Measurements from ENCODE around the gene CNTLN. TPM values are rescaled to one million over a fixed set of nuclear protein-coding genes. Genes with fewer than 3 reads are reported as not detected.
"Not testable (repeated sequence)": the region's sequence is repeated elsewhere in the genome, so short reads cannot be mapped to it uniquely, and the experiment has no call there.

The CNTLN gene
- total RNA-seq, 1 experiment from 2014 or later, result 5.6 TPM

GRCh38 chr9:17509151-17509550, 374.3 kb downstream of the CNTLN start:
- DNase-seq (ENCODE audit: low read depth), result no peak

- DNase-seq (ENCODE audit: low read depth), result no peak
These were observed 374.9 kb downstream of the CNTLN start for GRCh38 chr9:17509701-17510100.

DNA sequence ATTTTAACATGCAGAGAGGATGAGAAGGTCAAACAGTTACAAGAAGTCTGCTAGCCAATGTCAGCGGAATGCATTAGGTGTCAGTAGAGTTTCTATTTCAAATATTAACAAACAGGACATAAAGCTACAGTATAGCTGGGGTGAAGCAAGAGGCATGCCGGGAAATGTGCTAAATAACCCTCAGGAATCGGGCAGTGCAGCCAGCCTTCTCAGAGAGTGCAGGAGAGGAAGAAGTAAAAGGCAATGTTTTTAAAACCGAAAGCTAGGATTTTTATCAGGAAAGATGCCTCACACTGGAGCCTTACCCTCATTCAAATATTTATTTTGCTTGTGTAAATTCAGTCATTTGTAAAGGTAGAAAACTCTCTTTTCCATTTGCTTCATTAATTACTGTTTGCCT, 384.9 kb downstream of the CNTLN start:
- no peak for DNase-seq (ENCODE audit: low read depth)

- no peak for DNase-seq (ENCODE audit: low read depth)
These were observed 385.6 kb downstream of the CNTLN start for GRCh38 chr9:17520268-17521064.

- DNase-seq (ENCODE audit: low read depth), result no peak
These were observed 386.4 kb downstream of the CNTLN start for GRCh38 chr9:17521100-17521855.

- DNase-seq (ENCODE audit: low read depth), result not testable (repeated sequence)
These were observed 391.9 kb downstream of the CNTLN start for GRCh38 chr9:17526726-17527125.

- DNase-seq (ENCODE audit: low read depth), result no peak
These were observed 394.0 kb downstream of the CNTLN start for GRCh38 chr9:17528859-17529258.

- DNase-seq (ENCODE audit: low read depth), result peak; percentile 22
These were observed 396.9 kb downstream of the CNTLN start for GRCh38 chr9:17531642-17532254.

- no peak for DNase-seq (ENCODE audit: low read depth)
These were observed 397.6 kb downstream of the CNTLN start for GRCh38 chr9:17532461-17532860.

GRCh38 chr9:17535176-17535575, 400.3 kb downstream of the CNTLN start:
- no peak for DNase-seq (ENCODE audit: low read depth)

- DNase-seq (ENCODE audit: low read depth), result no peak
These were observed 401.2 kb downstream of the CNTLN start for GRCh38 chr9:17536027-17536426.

- DNase-seq (ENCODE audit: low read depth), result no peak
These were observed 416.2 kb downstream of the CNTLN start for GRCh38 chr9:17551023-17551422.
